KMS-11 (cell line): ENCODE results near the gene PGA3.
"Not testable (repeated sequence)": the region's sequence is repeated elsewhere in the genome, so short reads cannot be mapped to it uniquely, and the experiment has no call there.

Experiments used
- H2AFZ ChIP-seq: fragments of 200-600 bp; sonication (generic); 2 replicates; pipeline ENCODE4 v1.6.1; 2016; ENCODE audit warnings: antibody characterized with exemption, mixed run types, low read depth
- H3K27ac ChIP-seq: fragments of 200-600 bp; sonication (generic); 2 replicates; pipeline ENCODE4 v1.6.1; 2016; ENCODE audit warnings: mild to moderate bottlenecking, mixed run types
- H3K27me3 ChIP-seq: fragments of 200-600 bp; sonication (generic); 2 replicates; pipeline ENCODE4 v1.6.1; 2017; ENCODE audit warnings: mild to moderate bottlenecking, low read depth, mixed run types, moderate library complexity; ENCODE audit not compliant: insufficient read depth
- H3K36me3 ChIP-seq: fragments of 200-600 bp; sonication (generic); 2 replicates; pipeline ENCODE4 v1.6.1; 2017; ENCODE audit warnings: mild to moderate bottlenecking, mixed run types; ENCODE audit not compliant: insufficient read depth
- H3K4me1 ChIP-seq: fragments of 200-600 bp; sonication (generic); 2 replicates; pipeline ENCODE4 v1.6.1; 2016; ENCODE audit warnings: mild to moderate bottlenecking, low read depth, mixed run types; ENCODE audit not compliant: poor library complexity, severe bottlenecking
- H3K4me2 ChIP-seq: fragments of 200-600 bp; sonication (generic); 2 replicates; pipeline ENCODE4 v1.7.0; 2016; ENCODE audit warnings: mild to moderate bottlenecking, mixed run types
- H3K4me3 ChIP-seq: fragments of 200-600 bp; sonication (generic); IDR thresholded peaks from 2 replicates; pipeline ENCODE4 v1.6.1; 2017; ENCODE audit warnings: low read depth, low read length, mixed read lengths; ENCODE audit not compliant: insufficient read depth
- H3K79me2 ChIP-seq: fragments of 200-600 bp; sonication (generic); 2 replicates; pipeline ENCODE4 v1.6.1; 2016; ENCODE audit warnings: low read depth, mixed run types; ENCODE audit not compliant: insufficient read depth
- H3K9ac ChIP-seq: fragments of 200-600 bp; sonication (generic); 2 replicates; pipeline ENCODE4 v1.6.1; 2016; ENCODE audit warnings: mild to moderate bottlenecking, mixed run types
- H4K20me1 ChIP-seq: fragments of 200-600 bp; sonication (generic); 2 replicates; pipeline ENCODE4 v1.6.1; 2016; ENCODE audit warnings: mild to moderate bottlenecking, mixed run types; ENCODE audit not compliant: insufficient read depth
- CTCF ChIP-seq: fragments of 200-600 bp; sonication (generic); conservative IDR thresholded peaks from 2 replicates; pipeline ENCODE4 v1.6.1; 2017; ENCODE audit warnings: low read depth, mild to moderate bottlenecking, antibody characterized with exemption, low read length, moderate library complexity, mixed read lengths

The PGA3 gene

GRCh38 chr11:61174949-61175348 is 28.4 kb upstream of the PGA3 start:
- H3K4me2 ChIP-seq, result no peak overlapping the region
- H2AFZ ChIP-seq, result no peak overlapping the region
- H3K4me3 ChIP-seq, result no peak overlapping the region
- no peaks in the 10 kb centered on the region for H3K4me1 ChIP-seq
- H3K79me2 ChIP-seq, result no peaks in the 10 kb centered on the region
- TF ChIP-seq CTCF, result no peak
- no peaks in the 10 kb centered on the region for H3K36me3 ChIP-seq
- no peak overlapping the region for H3K9ac ChIP-seq
- no peaks in the 10 kb centered on the region for H4K20me1 ChIP-seq
- H3K27me3 ChIP-seq, result no peaks in the 10 kb centered on the region; the same call in 1 of the 2 replicates
- no peak overlapping the region for H3K27ac ChIP-seq

- Histone ChIP-seq H3K4me2 (no peak overlapping the region), H3K27ac (no peak overlapping the region), H2AFZ (no peak overlapping the region), H3K9ac (no peak overlapping the region), H3K79me2 (no peaks in the 10 kb centered on the region), H3K4me1 (no peaks in the 10 kb centered on the region), H3K36me3 (no peaks in the 10 kb centered on the region), H3K27me3 (no peaks in the 10 kb centered on the region; the same call in 1 of the 2 replicates), H3K4me3 (no peak overlapping the region), H4K20me1 (no peaks in the 10 kb centered on the region)
- no peak for TF ChIP-seq CTCF
Measured at GRCh38 chr11:61176446-61176845, 26.9 kb upstream of the PGA3 start.

- H3K79me2 ChIP-seq, H3K27me3 ChIP-seq, H2AFZ ChIP-seq, H3K4me3 ChIP-seq, H3K9ac ChIP-seq, H4K20me1 ChIP-seq, H3K4me1 ChIP-seq, H3K4me2 ChIP-seq, H3K36me3 ChIP-seq, H3K27ac ChIP-seq: not testable (repeated sequence)
Measured at GRCh38 chr11:61180205-61180604, 23.1 kb upstream of the PGA3 start.

GRCh38 chr11:61181489-61181888 is 21.8 kb upstream of the PGA3 start:
- Histone ChIP-seq H4K20me1 (no peaks in the 10 kb centered on the region), H2AFZ (no peak overlapping the region), H3K9ac (no peak overlapping the region), H3K4me3 (no peak overlapping the region), H3K79me2 (no peaks in the 10 kb centered on the region), H3K27me3 (no peaks in the 10 kb centered on the region), H3K4me1 (no peaks in the 10 kb centered on the region), H3K4me2 (no peak overlapping the region), H3K27ac (no peak overlapping the region), H3K36me3 (no peaks in the 10 kb centered on the region)
- TF ChIP-seq CTCF, result no peak

- Histone ChIP-seq H3K27me3 (no peaks in the 10 kb centered on the region), H3K4me3 (no peak overlapping the region), H3K79me2 (no peaks in the 10 kb centered on the region), H3K36me3 (no peaks in the 10 kb centered on the region), H3K4me1 (no peaks in the 10 kb centered on the region), H3K27ac (no peak overlapping the region), H3K4me2 (no peak overlapping the region), H2AFZ (no peak overlapping the region), H4K20me1 (no peaks in the 10 kb centered on the region), H3K9ac (no peak overlapping the region)
- TF ChIP-seq CTCF, result no peak
Measured at GRCh38 chr11:61183645-61184044, 19.7 kb upstream of the PGA3 start.
